Measurements from ENCODE around the gene HIKESHI.
"Not testable (repeated sequence)": the region's sequence is repeated elsewhere in the genome, so short reads cannot be mapped to it uniquely, and the experiment has no call there.

HIKESHI gene, protein sequence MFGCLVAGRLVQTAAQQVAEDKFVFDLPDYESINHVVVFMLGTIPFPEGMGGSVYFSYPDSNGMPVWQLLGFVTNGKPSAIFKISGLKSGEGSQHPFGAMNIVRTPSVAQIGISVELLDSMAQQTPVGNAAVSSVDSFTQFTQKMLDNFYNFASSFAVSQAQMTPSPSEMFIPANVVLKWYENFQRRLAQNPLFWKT

DNA sequence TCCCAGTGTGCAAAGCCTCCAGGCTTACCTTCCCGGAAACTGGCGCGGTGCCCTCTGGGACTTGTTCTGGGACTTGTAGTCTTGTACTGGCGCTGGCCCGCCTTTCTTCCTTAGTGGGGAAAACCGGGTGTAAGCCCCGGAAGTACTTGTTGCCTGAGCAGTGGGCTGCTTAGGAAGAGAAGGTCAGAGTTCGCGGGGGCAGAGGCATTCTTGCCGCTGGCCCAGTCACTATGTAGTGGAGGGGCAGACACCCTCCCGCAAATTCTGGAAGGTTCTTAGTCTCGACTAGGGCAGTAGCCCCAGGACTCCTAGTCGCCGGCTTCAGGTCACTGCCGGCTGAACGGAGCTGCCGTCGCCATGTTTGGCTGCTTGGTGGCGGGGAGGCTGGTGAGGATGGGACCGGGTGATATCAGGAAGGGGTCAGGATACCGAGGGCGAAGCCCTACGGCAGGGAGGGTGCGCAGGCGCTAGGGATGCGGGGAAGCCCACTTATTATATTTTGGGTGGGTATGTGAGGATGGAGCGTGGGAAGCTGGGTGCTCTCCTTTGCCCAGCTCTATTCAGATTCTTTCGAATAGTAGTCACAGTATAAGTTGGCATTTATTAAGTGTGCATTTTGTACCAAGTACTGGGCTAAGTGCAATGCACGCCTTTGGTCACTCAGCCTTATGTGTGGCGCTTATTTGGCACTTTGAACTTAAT lies at the start of gene HIKESHI:
TSS of gene HIKESHI (plus strand) at position 149 of the 702 bp plus-strand sequence. CDS start at position 358, 209 bp downstream.
- DNase-seq (ENCODE audit: low read depth): peak; percentile 86

GRCh38 chr11:86255896-86256295 lies 46.1 kb upstream of the HIKESHI start:
- DNase-seq (ENCODE audit: low read depth): no peak

GRCh38 chr11:86256608-86257007 lies 45.4 kb upstream of the HIKESHI start:
- DNase-seq (ENCODE audit: low read depth): no peak

DNA sequence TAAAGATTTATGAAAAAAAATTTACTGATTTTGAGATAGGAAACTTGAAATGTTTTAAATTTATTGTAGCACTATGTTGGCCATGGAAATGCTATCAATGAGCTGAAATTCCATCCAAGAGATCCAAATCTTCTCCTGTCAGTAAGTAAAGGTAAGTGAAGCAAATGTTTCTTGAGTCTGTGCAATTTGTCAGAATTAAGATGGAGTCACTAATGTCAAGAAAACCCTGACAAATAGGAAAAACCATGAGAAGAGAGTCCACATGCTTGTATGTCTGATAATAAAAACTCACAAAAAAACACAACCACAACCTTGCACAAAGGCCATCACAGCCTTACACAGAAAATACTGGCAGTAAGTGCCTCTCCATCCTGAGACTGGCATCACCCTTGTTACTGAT lies 44.6 kb upstream of the HIKESHI start:
- DNase-seq (ENCODE audit: low read depth): no peak

DNA sequence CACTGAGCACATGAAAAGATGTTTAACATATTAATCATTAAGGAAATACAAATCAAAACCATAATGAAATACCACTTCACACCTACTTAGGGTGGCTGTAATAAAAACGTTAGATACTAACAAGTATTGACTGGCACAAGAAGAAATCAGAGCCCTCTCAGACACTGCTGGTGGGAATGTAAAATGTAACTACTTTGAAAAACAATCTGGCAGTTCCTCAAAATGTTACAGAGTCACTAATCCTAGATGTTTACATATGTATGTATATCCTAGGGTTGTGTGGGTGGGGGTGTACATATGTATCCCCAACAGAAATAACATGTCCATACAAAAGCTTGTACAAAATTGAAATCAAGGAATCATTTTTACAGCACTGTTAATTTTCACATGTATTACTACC lies 42.3 kb upstream of the HIKESHI start:
- DNase-seq (ENCODE audit: low read depth): no peak

GRCh38 chr11:86261328-86261727 lies 40.7 kb upstream of the HIKESHI start:
- no peak for DNase-seq (ENCODE audit: low read depth)

GRCh38 chr11:86262387-86262786 lies 39.7 kb upstream of the HIKESHI start:
- DNase-seq (ENCODE audit: low read depth): no peak

GRCh38 chr11:86264649-86265048 lies 37.4 kb upstream of the HIKESHI start:
- DNase-seq (ENCODE audit: low read depth): no peak

- DNase-seq (ENCODE audit: low read depth): no peak
These were observed 36.8 kb upstream of the HIKESHI start for GRCh38 chr11:86265194-86265593.

DNA sequence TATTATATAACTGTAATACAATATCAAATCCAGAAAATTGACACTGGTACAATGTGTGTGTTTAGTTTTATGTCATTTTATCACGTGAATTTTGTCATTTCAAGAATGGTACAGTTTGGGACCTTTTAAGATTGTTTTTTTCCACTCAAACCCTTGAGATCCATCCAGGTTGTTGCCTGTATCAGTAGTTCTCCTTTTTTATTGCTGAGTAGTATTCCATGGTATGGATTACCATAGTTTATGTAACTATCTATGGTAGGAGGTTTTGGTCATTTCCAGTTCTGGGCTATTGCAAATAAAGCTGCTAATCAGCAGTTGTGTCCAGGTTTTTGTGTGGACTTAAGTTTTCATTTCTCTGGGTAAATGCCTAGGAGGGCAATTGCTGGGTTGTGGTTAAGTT lies 32.4 kb upstream of the HIKESHI start:
- DNase-seq (ENCODE audit: low read depth): no peak

GRCh38 chr11:86274503-86274902 lies 27.5 kb upstream of the HIKESHI start:
- no peak for DNase-seq (ENCODE audit: low read depth)

GRCh38 chr11:86274999-86275398 lies 27.0 kb upstream of the HIKESHI start:
- DNase-seq (ENCODE audit: low read depth): no peak

DNA sequence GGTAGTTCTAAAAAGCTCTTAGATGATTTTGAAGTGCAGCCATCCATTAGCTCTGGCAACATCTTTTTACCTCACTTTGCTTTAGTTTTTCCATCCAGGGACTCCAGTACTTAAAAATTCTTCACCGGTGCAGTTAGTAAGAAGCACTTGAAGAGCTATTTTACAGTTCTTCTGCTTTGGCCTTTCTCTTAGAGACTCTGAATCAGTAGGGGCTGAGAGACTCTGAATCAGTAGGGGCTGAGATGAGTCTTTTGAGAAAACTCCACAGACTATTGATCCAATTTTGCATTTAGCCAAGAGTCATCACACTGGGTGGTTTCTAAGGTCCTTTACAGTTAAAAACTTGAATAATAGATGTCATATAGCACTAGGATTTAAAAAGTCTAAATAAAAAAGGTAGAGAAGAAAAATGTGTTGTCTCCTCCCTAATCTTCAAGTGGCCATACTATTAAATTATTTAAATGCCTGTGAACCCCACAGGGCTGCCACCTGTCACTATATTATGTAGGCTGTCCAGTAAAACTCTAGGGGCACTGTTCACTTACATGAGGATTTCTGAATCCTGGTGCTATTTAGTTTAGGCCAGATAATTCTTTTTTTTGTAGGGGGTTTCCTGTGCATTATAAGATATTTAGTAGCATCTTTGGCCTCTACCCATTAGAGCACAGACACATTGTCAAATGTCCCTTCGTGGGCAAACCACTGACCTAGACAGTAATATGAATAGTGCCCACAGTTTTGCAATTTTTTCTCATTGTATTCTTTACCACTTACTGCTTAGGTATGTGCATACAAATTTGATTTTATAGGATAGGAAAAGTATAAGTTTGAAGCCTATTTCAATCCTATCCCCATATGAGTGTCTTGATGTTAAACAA lies 26.3 kb upstream of the HIKESHI start:
- no peak for DNase-seq (ENCODE audit: low read depth)

DNA sequence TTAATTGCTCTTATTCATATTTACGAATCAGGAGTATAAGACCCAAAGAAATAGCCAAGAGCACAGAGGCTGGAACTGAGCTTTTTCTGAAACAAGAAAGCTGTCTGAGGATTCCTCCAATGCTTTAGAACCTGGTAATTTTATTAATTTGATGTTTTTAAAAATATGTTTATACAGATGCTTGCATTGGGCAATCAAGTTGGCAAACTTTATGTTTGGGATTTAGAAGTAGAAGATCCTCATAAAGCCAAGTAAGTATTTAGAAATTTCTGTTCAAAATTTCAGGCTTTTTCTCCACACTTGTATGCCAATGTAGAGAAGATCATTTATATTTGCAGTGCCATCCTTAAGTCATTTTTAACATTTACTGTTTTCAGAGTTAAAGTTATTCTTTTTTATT lies 24.3 kb upstream of the HIKESHI start:
- no peak for DNase-seq (ENCODE audit: low read depth)

- DNase-seq (ENCODE audit: low read depth): no peak
These were observed 23.8 kb upstream of the HIKESHI start for GRCh38 chr11:86278226-86278625.

GRCh38 chr11:86279747-86280146 lies 22.3 kb upstream of the HIKESHI start:
- no peak for DNase-seq (ENCODE audit: low read depth)

DNA sequence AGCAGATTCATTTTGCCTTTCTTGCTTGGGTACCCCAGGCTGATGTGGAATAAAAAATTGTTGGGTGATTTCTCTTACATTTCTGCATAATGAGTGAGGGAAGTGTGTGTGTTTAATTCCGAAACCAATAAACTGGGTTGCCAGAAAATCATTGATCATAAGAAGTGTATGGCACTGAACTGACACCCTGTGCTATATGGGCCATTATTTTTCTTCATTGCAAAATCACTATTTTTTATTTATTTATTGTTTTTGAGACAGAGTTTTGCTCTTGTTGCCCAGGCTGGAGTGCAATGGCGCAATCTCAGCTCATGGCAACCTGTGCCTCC lies 14.6 kb upstream of the HIKESHI start:
- no peak for DNase-seq (ENCODE audit: low read depth)

DNA sequence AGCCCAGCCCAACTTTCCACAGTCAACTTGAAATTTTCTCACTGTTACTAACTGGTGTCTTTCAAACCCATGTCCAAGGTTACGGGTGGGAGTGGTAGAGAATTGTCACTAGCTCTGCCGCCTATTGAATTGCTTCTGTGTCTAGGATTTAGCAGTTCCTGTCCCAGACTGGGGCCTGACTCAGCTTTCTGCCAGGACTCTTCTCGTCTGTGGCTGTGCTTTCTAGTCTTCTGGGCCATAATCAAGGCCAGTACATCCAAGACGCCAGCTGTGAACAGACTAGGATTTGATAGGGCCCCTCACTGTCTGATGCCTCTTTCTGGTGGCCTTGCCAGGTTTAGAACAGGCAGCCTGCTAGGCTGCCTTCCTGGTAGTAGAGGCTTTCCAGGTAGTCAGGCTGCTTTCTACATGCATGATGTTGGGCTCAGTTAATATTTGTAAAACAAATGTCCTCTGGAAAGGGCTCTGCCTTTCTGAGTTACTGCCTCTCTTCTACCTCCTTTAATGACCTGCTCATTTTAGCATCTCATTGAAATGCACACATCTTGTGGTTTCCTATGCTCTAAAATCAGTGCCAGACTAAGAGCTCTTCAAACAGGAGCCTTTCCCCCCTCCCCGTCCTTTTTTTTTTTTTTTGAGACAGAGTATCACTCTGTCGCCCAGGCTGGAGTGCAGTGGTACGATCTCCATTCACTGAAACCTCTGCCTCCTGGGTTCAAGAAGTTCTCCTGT lies 13.1 kb upstream of the HIKESHI start:
- DNase-seq (ENCODE audit: low read depth): no peak

- not testable (repeated sequence) for DNase-seq (ENCODE audit: low read depth)
These were observed 12.3 kb upstream of the HIKESHI start for GRCh38 chr11:86289508-86290280.

DNA sequence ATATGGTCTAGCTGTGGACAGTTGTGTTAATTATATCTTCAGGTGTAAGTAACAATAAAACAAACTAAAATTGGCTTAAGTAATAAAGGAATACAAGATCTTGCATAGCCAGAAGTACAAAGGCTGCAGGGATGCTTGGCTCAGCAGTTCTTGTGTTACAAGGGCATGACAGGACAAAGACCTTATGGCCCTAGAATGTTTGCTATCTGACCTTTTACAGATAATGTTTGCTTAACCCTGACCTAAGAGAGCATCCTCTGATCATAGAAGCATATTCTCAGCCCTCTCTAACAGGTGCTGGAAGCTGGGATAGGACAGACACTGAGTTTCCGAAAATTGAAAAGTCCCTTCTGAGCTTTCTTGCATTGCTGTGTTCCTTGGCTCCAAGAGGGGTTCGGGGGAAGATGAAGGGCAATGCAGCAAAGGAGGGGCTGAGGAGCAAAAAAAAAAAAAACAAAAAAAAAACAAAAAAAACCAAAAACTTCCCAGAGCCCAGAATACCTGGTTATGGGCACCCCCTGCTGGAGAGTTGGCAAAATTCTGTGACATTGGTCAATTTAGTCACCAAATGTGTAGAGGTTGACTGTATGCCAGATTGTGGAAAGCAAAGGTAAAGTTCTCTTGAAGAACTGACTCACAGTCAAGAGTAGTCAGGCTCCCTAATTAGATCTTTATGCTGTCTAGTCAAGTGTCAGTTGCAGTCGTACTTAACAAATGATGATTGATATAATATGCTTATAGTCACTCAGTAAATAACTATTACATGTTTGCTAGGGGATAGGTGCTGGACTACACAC lies 10.4 kb upstream of the HIKESHI start:
- peak; percentile 38 for DNase-seq (ENCODE audit: low read depth)
